NB4 (cell line): ENCODE measurements around the gene LOC101059915.

Experiments
- MYC ChIP-seq: IDR thresholded peaks from 2 replicates; pipeline ENCODE4 v1.6.1; 2011; ENCODE audit warnings: low read depth, low read length
- POLR2A ChIP-seq: IDR thresholded peaks from 2 replicates; pipeline ENCODE4 v1.6.1; 2011; ENCODE audit warnings: mild to moderate bottlenecking; ENCODE audit not compliant: insufficient read length; ENCODE audit errors: extremely low read depth

GRCh38 chrX:71652405-71652804 is 14.9 kb upstream of the LOC101059915 start:
- TF ChIP-seq MYC (peak; percentile 39; the same call in 1 of the 2 replicates), POLR2A (no peak)
